ENCODE results near the gene SQSTM1.

SQSTM1 gene

GRCh38 chr5:179812135-179812825 is 8.4 kb upstream of the SQSTM1 start:
- POLR2A ChIA-PET, result interaction anchor here (1.5 to 2.2 kb wide), 2 partner anchors 8 to 10 kb away, joined by 3 to 27 read pairs; partner anchors contain the start of gene SQSTM1
- no peak for TF ChIP-seq CTCF (IDR thresholded peaks at IDR 0.05; ENCODE audit: control extremely low read depth, extremely low read depth, low read depth, missing control alignments)
- CTCF ChIA-PET, result interaction anchor here (1.1 to 1.8 kb wide), 5 partner anchors 10 to 16 kb away, joined by 3 to 10 read pairs (median 4); no protein-coding TSS in a partner anchor
- no peak for DNase-seq (ENCODE audit: extremely low spot score)

GRCh38 chr5:179812997-179813607 is 7.6 kb upstream of the SQSTM1 start:
- CTCF ChIA-PET, result interaction anchor here (1.1 to 1.7 kb wide), 3 partner anchors 11 to 135 kb away, joined by 4 to 5 read pairs (median 4); no protein-coding TSS in a partner anchor
- DNase-seq (ENCODE audit: extremely low spot score), result no peak
- TF ChIP-seq CTCF (IDR thresholded peaks at IDR 0.05; ENCODE audit: control extremely low read depth, extremely low read depth, low read depth, missing control alignments), result no peak
- POLR2A ChIA-PET, result interaction anchor here (1.5 kb wide), 1 partner anchor 9 kb away, joined by 3 read pairs; no protein-coding TSS in a partner anchor

- ChIA-PET CTCF (interaction anchor here (1.5 to 1.7 kb wide), 3 partner anchors 12 to 136 kb away, joined by 4 to 5 read pairs (median 4); no protein-coding TSS in a partner anchor), POLR2A (no interaction called here)
- DNase-seq (ENCODE audit: extremely low spot score), result no peak
- TF ChIP-seq CTCF (IDR thresholded peaks at IDR 0.05; ENCODE audit: control extremely low read depth, extremely low read depth, low read depth, missing control alignments), result no peak
Observed at GRCh38 chr5:179814090-179814489, 6.6 kb upstream of the SQSTM1 start.

- DNase-seq (ENCODE audit: extremely low spot score), result no peak
- POLR2A ChIA-PET, result no interaction called here
- no peak for TF ChIP-seq CTCF (IDR thresholded peaks at IDR 0.05; ENCODE audit: control extremely low read depth, extremely low read depth, low read depth, missing control alignments)
- CTCF ChIA-PET, result interaction anchor here (0.7 to 1.7 kb wide), 2 partner anchors 13 to 14 kb away, joined by 3 to 4 read pairs; no protein-coding TSS in a partner anchor
Observed at GRCh38 chr5:179815491-179816249, 5.0 kb upstream of the SQSTM1 start.

- TF ChIP-seq CTCF (IDR thresholded peaks at IDR 0.05; ENCODE audit: control extremely low read depth, extremely low read depth, low read depth, missing control alignments), result no peak
- CTCF ChIA-PET, result interaction anchor here (0.7 kb wide), 1 partner anchor 14 kb away, joined by 3 read pairs; no protein-coding TSS in a partner anchor
- POLR2A ChIA-PET, result no interaction called here
- DNase-seq (ENCODE audit: extremely low spot score), result no peak
Observed at GRCh38 chr5:179816401-179816795, 4.3 kb upstream of the SQSTM1 start.
